ENCODE data around the gene CDK5. TPM values are rescaled to one million over a fixed set of nuclear protein-coding genes. Genes with fewer than 3 reads are reported as not detected.

CDK5 gene
- total RNA-seq, 1 experiment from 2014 or later, result 23.5 TPM

DNA sequence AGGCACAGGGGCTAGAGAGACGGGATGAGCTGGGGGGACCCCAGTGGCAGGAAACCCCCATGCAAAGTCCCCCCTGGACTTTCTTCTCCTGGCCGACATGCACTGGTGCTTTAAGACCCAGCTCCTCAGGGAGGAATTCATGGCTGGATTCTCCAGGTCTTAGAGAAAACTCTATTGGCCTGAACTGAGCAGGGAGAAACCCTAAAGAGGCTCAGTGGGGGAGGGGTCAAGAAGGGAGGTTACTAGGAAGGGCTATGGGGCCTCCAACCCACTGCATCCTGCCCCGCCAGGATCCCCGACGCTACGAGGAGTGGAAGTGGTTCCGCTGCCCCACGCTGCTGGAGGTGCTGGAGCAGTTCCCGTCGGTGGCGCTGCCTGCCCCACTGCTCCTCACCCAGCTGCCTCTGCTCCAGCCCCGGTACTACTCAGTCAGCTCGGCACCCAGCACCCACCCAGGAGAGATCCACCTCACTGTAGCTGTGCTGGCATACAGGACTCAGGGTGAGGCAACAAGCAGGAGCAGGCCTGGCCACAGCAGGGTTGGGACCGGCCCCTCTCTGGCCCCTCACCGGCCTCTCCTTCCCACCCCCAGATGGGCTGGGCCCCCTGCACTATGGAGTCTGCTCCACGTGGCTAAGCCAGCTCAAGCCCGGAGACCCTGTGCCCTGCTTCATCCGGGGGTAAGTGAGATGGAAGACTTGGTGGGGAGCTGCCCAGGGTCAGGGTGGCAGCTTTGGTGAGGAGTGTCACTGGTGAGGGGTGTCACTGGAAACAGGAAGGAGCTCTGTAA lies 47.2 kb downstream of the CDK5 start:
- CTCF ChIA-PET, result interaction anchor here (0.5 to 0.8 kb wide), 2 partner anchors 17 to 42 kb away, joined by 3 read pairs; no protein-coding TSS in a partner anchor
- BruUV-seq (replicated peaks), result no TSS peak
- no peaks in the 10 kb centered on the region for H3K9me3 Mint-ChIP-seq (ENCODE audit: low read depth, unreplicated experiment)
- TF ChIP-seq, protein P1, sequence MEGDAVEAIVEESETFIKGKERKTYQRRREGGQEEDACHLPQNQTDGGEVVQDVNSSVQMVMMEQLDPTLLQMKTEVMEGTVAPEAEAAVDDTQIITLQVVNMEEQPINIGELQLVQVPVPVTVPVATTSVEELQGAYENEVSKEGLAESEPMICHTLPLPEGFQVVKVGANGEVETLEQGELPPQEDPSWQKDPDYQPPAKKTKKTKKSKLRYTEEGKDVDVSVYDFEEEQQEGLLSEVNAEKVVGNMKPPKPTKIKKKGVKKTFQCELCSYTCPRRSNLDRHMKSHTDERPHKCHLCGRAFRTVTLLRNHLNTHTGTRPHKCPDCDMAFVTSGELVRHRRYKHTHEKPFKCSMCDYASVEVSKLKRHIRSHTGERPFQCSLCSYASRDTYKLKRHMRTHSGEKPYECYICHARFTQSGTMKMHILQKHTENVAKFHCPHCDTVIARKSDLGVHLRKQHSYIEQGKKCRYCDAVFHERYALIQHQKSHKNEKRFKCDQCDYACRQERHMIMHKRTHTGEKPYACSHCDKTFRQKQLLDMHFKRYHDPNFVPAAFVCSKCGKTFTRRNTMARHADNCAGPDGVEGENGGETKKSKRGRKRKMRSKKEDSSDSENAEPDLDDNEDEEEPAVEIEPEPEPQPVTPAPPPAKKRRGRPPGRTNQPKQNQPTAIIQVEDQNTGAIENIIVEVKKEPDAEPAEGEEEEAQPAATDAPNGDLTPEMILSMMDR (IDR thresholded peaks at IDR 0.05; ENCODE audit: unreplicated experiment), result no peak
- no peak overlapping the region for H3K27ac Mint-ChIP-seq (ENCODE audit: unreplicated experiment)
- peaks cover 10% of the 10 kb centered on the region for H3K4me1 Mint-ChIP-seq (ENCODE audit: low read depth, unreplicated experiment)
- peaks cover 13% of the 10 kb centered on the region for H3K27me3 Mint-ChIP-seq (ENCODE audit: unreplicated experiment)
- H3K36me3 Mint-ChIP-seq (ENCODE audit: insufficient read depth, unreplicated experiment), result no peaks in the 10 kb centered on the region
- DNase-seq, result no peak
- no peak overlapping the region for H3K4me3 Mint-ChIP-seq (ENCODE audit: low read depth, unreplicated experiment)
- intact Hi-C loops (cut with micrococcal nuclease; ENCODE audit: unreplicated experiment), result no loop called here

DNA sequence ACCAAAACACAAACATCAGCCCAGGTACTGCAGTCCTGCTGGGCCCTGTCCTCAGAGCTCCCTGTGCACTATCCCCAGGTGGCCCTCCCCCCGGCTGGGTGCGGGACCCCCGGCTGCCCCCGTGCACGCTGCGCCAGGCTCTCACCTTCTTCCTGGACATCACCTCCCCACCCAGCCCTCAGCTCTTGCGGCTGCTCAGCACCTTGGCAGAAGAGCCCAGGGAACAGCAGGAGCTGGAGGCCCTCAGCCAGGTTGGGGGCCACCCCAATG lies 47.7 kb downstream of the CDK5 start:
- H3K27me3 Mint-ChIP-seq (ENCODE audit: unreplicated experiment), result peaks cover 13% of the 10 kb centered on the region
- H3K4me1 Mint-ChIP-seq (ENCODE audit: low read depth, unreplicated experiment), result peaks cover 10% of the 10 kb centered on the region
- H3K36me3 Mint-ChIP-seq (ENCODE audit: insufficient read depth, unreplicated experiment), result no peaks in the 10 kb centered on the region
- no peak for DNase-seq
- no peaks in the 10 kb centered on the region for H3K9me3 Mint-ChIP-seq (ENCODE audit: low read depth, unreplicated experiment)
- no TSS peak for BruUV-seq (replicated peaks)
- H3K4me3 Mint-ChIP-seq (ENCODE audit: low read depth, unreplicated experiment), result no peak overlapping the region
- H3K27ac Mint-ChIP-seq (ENCODE audit: unreplicated experiment), result no peak overlapping the region
- CTCF ChIA-PET, result interaction anchor here (0.6 to 0.7 kb wide), 2 partner anchors 36 to 1880 kb away, joined by 3 to 5 read pairs; no protein-coding TSS in a partner anchor
- intact Hi-C loops (cut with micrococcal nuclease; ENCODE audit: unreplicated experiment), result no loop called here
- TF ChIP-seq, protein P1 (IDR thresholded peaks at IDR 0.05; ENCODE audit: unreplicated experiment), result no peak

DNA sequence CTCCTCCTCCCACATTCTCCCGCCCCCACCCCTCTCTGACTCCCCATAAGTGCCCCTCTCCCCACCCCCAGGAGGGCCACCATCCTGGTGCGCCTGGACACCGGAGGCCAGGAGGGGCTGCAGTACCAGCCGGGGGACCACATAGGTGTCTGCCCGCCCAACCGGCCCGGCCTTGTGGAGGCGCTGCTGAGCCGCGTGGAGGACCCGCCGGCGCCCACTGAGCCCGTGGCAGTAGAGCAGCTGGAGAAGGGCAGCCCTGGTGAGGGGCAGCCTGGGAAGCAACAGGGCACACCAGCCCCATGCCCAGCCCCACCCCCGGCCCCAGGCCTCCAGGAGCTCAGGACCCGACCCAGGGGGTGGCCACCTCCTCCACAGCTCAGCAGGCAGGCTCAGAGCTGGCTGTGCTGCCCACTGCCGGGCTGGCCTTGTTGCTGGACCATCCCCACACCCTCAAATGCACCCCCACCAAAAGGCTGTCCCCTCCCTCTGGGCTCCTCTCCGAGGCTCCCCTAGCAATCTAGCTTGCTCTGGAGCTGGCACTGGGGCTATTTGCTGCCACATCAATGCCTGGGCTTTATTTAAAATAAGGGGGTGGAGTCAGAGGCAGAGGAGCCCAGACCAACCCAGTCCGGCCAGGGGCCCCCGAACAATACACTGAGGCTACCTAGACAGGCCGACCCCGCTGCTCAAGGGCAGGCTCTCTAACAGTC lies 48.2 kb downstream of the CDK5 start:
- H3K4me3 Mint-ChIP-seq (ENCODE audit: low read depth, unreplicated experiment), result no peak overlapping the region
- CTCF ChIA-PET, result interaction anchor here (0.6 to 0.8 kb wide), 3 partner anchors 10 to 1879 kb away, joined by 3 to 7 read pairs (median 5); no protein-coding TSS in a partner anchor

More for the DNA sequence above, 48.2 kb downstream of the CDK5 start:
- Mint-ChIP-seq H3K4me1 (ENCODE audit: low read depth, unreplicated experiment) (peaks cover 10% of the 10 kb centered on the region), H3K9me3 (ENCODE audit: low read depth, unreplicated experiment) (no peaks in the 10 kb centered on the region), H3K36me3 (ENCODE audit: insufficient read depth, unreplicated experiment) (no peaks in the 10 kb centered on the region), H3K27me3 (ENCODE audit: unreplicated experiment) (peaks cover 13% of the 10 kb centered on the region), H3K27ac (ENCODE audit: unreplicated experiment) (no peak overlapping the region)
- BruUV-seq (replicated peaks), result no TSS peak
- TF ChIP-seq, protein P1 (IDR thresholded peaks at IDR 0.05; ENCODE audit: unreplicated experiment), result no peak
- intact Hi-C loops (cut with micrococcal nuclease; ENCODE audit: unreplicated experiment), result loop anchor here (10.0 kb wide), 1 partner anchor 235 kb away; no protein-coding TSS in a partner anchor
- no peak for DNase-seq

All from Calu3 (cell line).